ENCODE results near the gene ROBO4. TPM values are rescaled to one million over a fixed set of nuclear protein-coding genes. Genes with fewer than 3 reads are reported as not detected.

Gene ROBO4
- total RNA-seq, 1 donor from 2014 or later = 21.9 TPM

GRCh38 chr11:124834526-124835180, 63.0 kb downstream of the ROBO4 start:
- DNase-seq (no peak), ATAC-seq (ENCODE audit: poor library complexity) (no peak)
- intact Hi-C loops (cut with DNase I) = loop anchor here (5.0 to 10.0 kb wide), 2 partner anchors 70 to 192 kb away; partner anchors contain the start of gene ESAM

Other genes starting within 250 kb of the ROBO4 start
- gene SIAE, start 224.1 kb downstream of the ROBO4 start, total RNA-seq = 83.4 TPM
- 2.7 TPM for gene SPA17, start 224.0 kb downstream of the ROBO4 start, total RNA-seq
- 3.6 TPM for gene NRGN, start 157.9 kb downstream of the ROBO4 start, total RNA-seq
- 1.2 TPM for gene VSIG2, start 145.6 kb downstream of the ROBO4 start, total RNA-seq
- 39.0 TPM for gene ESAM, start 135.6 kb downstream of the ROBO4 start, total RNA-seq
- 4.0 TPM for gene MSANTD2, start 97.5 kb downstream of the ROBO4 start, total RNA-seq
- 3.0 TPM for gene ROBO3, start 32.4 kb downstream of the ROBO4 start, total RNA-seq
- gene HEPN1, start 21.4 kb upstream of the ROBO4 start, total RNA-seq = not detected
- 0.35 TPM for gene HEPACAM, start 38.2 kb upstream of the ROBO4 start, total RNA-seq
- gene CCDC15, start 56.3 kb upstream of the ROBO4 start, total RNA-seq = 0.24 TPM
- gene SLC37A2, start 165.4 kb upstream of the ROBO4 start, total RNA-seq = 3.8 TPM
- gene TMEM218, start 213.8 kb upstream of the ROBO4 start, total RNA-seq = 6.7 TPM